ENCODE data around the gene PGLYRP2. TPM values are rescaled to one million over a fixed set of nuclear protein-coding genes. Genes with fewer than 3 reads are reported as not detected.

Gene PGLYRP2
- total and polyA plus RNA-seq, 2 donors (not counting 3 experiments of a cell fraction or from before 2014, with no cell fraction given), result 0.03 to 0.18 TPM

DNA sequence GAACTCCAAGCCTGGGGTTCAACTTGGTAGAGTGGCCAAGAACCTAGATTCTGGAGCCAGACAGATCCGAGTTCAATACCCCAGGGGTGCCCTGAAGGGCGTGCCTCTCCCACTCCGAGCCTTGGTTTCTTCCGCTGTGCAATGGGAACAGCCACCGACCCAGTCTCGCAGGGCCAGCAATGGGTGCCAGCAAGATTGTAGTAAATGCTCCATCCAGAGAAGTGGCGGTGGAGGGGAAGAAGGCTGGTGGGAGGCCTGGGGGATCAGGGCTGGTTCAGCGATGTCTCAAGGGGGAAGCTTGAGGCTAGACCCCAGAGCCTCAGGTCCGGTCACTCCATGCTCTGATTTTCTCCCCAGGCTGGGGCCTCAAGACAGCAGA lies 34.1 kb downstream of the PGLYRP2 start:
- CTCF ChIA-PET, result no interaction called here

More for the DNA sequence above, 34.1 kb downstream of the PGLYRP2 start:
- intact Hi-C loops (cut with micrococcal nuclease) (no loop called here), dilution Hi-C loops (cut with MboI; ENCODE audit: extremely low pct_ligation_motif_present, low sequenced_read_pairs) (no loop called here)
- Histone ChIP-seq H3K9me3 (replicated peaks; ENCODE audit: control insufficient read depth, insufficient read depth, low read length) (no peaks in the 10 kb centered on the region), H4K20me1 (replicated peaks; ENCODE audit: control insufficient read depth, extremely low read depth, insufficient read depth, low read length) (no peaks in the 10 kb centered on the region), H3K36me3 (ENCODE audit: control insufficient read depth in 2 of 2, extremely low read depth in 1 of 2, insufficient read depth in 2 of 2, low read length in 2 of 2) (no peaks in the 10 kb centered on the region), H3K9me1 (replicated peaks; ENCODE audit: control insufficient read depth, extremely low read depth, insufficient read depth, low read length) (no peaks in the 10 kb centered on the region), H3K27ac (ENCODE audit: insufficient read depth, low read depth, low read length) (no peak overlapping the region), H3K4me1 (ENCODE audit: control insufficient read depth, extremely low read depth, insufficient read depth, low read length) (peaks cover 8% of the 10 kb centered on the region), H3K79me2 (ENCODE audit: control insufficient read depth, insufficient read depth, low read length) (no peaks in the 10 kb centered on the region), H3K4me3 (replicated peaks in 1 of 3; ENCODE audit: insufficient read depth in 1 of 3, low read depth in 1 of 3, low read length in 3 of 3) (no peak overlapping the region), H3K9ac (replicated peaks; ENCODE audit: extremely low read depth, insufficient read depth, low read length) (no peak overlapping the region), H3K27me3 (ENCODE audit: control insufficient read depth in 2 of 2, insufficient read depth in 2 of 2, low read length in 2 of 2) (no peaks in the 10 kb centered on the region), H2AFZ (ENCODE audit: low read depth, low read length) (no peak overlapping the region), H3K4me2 (ENCODE audit: insufficient read depth, low read length) (no peak overlapping the region)
- DNase-seq (ENCODE audit: low read depth, low spot score), result no peak
- POLR2A ChIA-PET, result no interaction called here
- TF ChIP-seq MAX (IDR thresholded peaks at IDR 0.05; ENCODE audit: insufficient read depth, insufficient read length) (no peak), POLR2A (IDR thresholded peaks at IDR 0.05; ENCODE audit: low read depth, low read length) (no peak), EZH2 (IDR thresholded peaks at IDR 0.05; ENCODE audit: borderline replicate concordance, low read depth, low read length, severe bottlenecking) (no peak), MYC (IDR thresholded peaks at IDR 0.05; ENCODE audit: low read depth, low read length) (no peak), FOS (IDR thresholded peaks at IDR 0.05; ENCODE audit: borderline replicate concordance, insufficient read depth, low read length) (no peak), CTCF (IDR thresholded peaks at IDR 0.05; ENCODE audit: extremely low read depth in 1 of 2, insufficient read depth in 1 of 2, low read depth in 1 of 2, low read length in 2 of 2) (no peak), GATA2 (IDR thresholded peaks at IDR 0.05; ENCODE audit: insufficient read depth, insufficient read length, low read depth, low read length) (no peak), JUN (IDR thresholded peaks at IDR 0.05; ENCODE audit: borderline replicate concordance, insufficient read depth, insufficient read length, low read depth) (no peak), POLR2AphosphoS5 (IDR thresholded peaks at IDR 0.05; ENCODE audit: insufficient read depth, low read depth, low read length) (no peak)
- no peak for FAIRE-seq
- BruUV-seq (replicated peaks), result no TSS peak
